GM18502 (cell line): Measurements from ENCODE around the gene ASIC4.

Experiments
- ATAC-seq: cut with Tn5 transposase; IDR thresholded peaks from one replicate; pipeline ENCODE4 v1.9.1; 2021; ENCODE audit warnings: mild to moderate bottlenecking; ENCODE audit not compliant: unreplicated experiment, poor library complexity

ASIC4 gene

DNA sequence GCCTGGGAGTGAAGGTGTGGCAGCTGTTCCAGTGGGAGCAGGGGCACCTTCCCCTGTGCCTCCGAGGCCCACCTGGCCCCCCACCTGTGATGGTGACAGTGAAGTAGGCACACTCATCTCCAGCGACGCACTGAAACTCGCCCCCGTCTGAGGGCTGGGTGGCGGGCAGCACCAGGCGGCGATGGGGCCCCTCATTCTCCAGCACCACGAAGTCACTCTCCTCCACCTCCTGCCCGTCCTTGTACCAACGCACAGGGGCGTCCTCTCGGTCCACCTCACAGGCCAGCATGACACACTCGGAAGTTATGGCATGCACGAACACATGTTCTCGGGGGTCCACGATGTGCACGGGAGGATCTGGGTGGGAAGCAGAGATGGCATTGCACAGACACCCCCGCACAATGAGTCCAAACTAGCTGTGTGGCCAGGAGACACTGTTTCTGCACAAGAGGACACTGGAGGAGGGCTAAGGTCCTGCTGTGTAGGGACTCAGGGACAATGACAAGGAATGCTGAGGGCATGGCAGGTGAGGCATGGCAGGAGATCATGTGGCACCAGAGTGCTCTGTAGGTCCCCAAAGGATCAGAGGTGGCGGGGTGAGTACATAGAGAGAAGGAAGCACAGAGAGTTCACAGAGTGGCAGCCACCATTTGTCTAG is 49.1 kb downstream of the ASIC4 start:
- ATAC-seq = no peak

DNA sequence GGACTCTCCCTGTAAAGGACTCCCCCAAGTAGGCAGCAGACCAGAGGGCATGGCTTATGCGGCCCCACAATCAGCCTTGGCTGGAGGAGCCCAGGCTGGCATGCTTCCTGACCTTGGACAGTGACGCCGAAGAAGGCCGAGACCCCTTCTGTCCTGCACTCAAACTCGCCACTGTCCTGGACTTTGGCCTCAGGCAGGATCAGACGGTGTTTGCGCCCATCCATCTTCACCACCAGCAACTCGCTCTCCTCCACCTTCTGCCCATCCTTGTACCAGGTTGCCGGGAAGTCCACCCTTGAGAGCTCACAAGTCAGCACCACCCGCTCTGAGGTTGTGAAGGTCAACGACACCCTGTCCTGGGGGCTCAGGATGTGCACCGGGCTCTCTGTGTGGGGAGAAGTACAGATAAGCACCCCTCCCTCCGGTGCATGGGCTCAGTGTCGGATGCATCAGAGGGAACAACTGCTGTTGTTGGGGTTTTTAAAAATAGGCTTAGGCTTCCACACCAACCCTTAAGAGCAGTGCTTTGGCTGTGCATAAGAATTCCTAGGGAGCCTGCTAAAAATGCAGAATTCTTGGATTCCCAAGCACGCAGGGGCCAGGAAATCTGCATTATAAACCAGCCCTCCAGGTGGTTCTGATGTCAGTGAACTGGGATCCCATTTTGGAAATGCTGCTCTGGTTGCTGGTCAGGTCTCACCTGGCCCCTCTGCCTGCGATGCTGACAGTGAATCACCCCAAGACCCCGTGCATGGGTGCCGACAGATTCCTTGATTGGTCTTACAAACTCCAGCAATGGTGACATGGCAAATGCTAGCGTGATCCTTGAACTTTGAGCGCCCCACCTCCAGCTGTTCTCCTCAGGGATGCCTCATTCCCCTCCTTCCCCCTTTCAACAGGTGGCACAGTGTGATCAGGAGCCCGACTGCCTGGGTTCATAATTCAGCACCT is 51.1 kb downstream of the ASIC4 start:
- no peak for ATAC-seq

DNA sequence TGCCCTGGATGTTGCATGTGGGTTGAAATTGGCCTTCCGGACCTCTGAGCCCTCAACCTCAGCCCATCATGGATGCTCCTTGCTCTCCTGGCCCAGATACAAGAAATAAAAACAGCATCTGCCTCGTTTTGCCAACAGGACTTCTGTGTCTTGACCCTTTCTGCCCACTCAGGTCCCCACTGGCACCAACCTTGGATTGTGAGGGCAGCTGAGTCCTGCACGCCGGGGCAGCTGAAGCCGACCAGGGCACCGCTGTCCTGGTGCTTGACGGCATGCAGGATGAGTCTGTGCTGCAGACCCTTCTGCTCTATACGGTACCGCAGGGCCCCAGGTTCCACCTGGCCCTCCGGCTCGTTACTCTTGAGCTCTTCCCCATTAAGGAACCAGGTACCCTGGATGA is 52.4 kb downstream of the ASIC4 start:
- no peak for ATAC-seq

DNA sequence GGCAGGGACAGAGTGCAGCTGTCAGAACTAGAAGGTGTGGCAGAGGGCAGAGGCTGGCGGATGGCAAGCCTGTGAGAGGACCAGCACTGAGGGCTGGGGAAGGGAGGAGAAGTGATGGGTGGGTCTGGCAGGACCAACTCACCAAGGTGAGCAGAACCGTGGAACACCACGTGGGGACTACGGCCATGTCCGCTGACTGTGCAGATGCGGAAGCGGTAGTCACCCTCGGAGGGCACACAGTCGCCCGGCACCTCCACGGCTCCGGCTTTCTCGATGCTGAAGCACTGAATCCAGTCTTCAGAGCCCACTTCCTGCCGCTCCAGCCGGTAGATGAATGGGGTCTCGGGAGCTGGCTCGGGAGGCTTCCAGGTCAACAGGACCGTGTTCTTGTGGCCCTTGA is 52.8 kb downstream of the ASIC4 start:
- ATAC-seq = no peak

DNA sequence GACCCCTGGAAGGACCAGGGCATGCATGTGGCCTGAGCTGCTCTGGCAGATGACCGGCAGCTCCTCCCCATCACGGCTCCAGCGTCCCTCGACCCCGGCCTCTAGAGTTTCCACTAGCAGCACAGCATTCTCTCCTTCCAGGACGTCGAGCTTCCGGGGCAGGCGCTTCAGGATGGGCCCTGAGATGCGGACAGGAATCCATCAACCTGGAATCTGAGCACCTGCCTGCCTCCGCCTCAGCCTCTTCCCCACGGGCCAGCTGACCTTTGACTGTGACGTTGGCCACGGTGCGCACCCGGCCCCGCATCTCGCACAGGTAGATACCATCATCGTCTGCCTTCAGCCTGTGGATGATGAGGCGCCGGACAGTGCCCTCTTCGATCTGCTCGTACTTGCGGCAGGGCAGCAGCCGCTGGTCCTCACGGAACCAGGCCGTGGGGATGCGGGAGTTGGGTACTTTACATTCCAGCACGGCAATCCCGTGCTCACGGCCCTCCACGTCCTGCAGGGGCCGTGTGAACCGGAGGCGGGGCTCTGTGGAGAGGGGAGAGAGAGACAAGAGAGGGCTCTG is 53.6 kb downstream of the ASIC4 start:
- no peak for ATAC-seq

DNA sequence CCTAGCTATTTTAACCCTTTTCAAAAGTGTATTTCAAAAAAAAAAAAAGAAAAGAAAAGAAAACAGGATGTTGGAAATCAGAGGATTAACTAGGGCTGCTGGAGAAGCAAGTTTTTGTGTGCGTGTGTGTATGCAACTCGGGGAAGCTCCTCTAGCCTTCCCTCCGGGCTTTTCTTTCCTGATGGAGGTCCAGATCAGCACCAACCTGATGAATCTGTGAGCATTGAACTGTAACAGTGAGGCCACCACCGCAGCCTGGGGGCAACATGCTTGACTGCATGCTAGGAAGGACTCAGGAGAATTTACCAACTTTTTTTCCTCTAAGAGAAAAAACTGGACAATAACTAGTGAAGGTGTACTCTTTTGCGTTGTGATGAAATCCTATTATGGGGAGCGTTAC is 54.8 kb downstream of the ASIC4 start:
- ATAC-seq = no peak

DNA sequence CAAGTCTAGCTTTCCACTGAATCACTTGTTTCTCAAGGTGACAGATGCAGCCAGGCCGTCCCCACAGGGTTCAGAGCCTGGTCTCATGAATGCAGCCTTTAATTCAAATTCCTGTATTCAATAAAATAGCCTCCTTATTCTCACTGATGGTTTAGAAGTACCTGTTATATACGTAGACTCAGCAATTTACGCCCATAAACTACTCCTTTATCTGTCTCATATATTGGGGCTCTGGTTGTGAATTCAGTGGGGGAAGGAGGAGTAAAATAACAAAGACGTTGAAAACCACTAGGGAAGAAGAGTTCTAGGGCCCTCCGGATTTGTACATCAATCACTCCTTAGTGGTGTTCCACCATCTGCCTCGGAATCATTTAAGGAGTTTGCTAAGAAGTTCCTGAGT is 55.4 kb downstream of the ASIC4 start:
- no peak for ATAC-seq

DNA sequence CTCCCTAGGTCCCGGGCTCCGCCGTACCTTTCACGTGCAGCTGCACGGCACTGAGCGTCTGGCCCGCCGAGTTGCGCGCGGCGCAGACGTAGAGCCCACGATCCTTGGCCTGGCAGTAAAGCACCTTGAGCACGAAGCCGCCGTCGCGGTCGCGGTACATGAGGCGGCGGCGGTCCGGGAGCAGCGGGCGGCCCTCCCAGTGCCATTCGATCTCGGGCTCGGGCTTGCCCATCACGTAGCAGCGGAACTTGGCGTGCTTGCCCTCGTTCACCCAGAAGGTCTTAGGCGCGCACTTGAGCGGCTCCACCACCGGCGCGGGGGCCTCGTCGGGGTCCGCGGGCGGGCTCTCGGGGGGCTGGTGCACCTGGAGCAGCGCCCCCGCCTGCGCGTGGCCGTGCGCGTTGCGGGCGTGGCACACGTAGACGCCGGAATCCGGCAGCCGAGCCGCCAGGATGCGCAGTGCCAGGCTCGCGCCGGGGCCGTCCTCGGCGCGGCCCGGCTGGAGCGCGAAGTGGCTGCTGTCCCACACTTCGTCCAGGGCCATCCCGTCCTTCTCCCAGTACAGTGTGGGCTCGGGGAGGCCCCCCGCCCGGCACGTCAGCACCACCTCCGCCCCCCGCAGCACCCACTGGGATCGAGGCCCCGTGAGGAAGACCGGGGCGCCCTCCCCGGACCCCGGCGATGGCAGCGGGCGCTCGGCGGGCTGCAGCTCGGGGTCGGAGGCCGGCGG is 56.1 kb downstream of the ASIC4 start:
- no peak for ATAC-seq

DNA sequence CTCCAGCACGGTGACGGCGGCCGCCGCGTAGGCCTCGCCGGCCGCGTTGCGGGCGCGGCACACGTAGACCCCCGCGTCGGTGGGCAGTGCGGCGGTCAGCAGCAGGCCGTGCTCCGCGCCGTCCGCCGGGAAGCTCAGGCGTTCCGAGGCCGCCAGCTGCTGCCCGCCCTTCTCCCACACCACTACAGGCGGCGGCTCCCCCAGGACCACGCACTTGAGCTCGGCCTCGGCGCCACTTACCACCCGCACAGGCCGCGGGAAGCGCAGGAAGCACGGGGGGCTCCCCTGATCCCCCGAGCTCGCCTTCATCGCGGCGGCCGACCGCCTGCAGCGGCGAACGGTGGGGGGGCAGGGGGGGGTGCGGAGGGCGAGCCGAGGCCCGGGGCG is 56.6 kb downstream of the ASIC4 start:
- no peak for ATAC-seq

DNA sequence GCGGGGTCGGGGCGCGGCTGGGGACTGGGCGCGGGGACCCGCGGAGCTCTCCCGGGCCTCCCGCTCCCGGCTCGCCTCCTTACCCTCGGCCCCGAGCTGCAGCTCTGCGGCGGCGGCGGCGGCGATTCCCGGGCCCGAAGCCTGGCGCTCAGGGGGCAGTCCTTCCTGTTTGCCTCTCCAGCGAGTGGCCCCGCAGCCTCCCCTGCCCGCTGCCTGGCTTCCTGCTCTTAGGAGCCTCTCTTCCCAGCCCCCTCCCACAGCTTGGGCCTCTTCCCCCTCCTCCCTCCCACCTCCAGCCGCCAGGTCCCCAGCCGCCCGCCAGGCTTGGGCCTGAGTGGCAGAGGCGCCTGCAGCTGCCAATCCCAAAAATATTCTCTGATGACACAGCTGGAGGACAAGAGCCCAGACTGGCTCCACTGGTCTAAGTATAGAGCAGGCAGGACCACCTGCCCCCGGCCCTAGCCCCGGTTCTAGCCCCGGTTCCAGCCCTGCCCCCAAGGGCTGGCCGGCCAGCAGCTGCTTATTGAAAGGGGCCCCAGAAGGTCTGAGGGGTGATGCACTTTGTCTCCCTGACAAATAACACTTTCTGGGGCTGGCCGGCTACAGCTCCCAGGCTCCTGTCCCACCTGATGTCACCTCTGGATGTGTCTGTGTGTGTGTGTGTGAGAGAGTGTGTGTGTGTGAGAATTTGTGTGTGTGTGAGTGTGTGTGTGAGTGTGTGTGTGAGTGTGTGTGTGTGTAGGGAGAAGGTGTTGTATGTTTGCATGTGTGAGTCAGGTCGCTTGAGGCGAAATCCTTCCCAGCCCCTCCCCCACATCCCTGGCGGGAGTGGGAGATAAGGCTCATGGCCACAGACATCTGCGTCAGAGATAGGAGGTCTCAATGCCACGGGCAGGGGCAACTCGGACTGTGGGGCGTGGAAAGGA is 57.3 kb downstream of the ASIC4 start, which contains the start of gene OBSL1:
OBSL1 (minus strand) TSS at position 229 of the 926 bp plus-strand sequence. CDS start 307 bp downstream, outside the sequence.
- ATAC-seq = no peak

DNA sequence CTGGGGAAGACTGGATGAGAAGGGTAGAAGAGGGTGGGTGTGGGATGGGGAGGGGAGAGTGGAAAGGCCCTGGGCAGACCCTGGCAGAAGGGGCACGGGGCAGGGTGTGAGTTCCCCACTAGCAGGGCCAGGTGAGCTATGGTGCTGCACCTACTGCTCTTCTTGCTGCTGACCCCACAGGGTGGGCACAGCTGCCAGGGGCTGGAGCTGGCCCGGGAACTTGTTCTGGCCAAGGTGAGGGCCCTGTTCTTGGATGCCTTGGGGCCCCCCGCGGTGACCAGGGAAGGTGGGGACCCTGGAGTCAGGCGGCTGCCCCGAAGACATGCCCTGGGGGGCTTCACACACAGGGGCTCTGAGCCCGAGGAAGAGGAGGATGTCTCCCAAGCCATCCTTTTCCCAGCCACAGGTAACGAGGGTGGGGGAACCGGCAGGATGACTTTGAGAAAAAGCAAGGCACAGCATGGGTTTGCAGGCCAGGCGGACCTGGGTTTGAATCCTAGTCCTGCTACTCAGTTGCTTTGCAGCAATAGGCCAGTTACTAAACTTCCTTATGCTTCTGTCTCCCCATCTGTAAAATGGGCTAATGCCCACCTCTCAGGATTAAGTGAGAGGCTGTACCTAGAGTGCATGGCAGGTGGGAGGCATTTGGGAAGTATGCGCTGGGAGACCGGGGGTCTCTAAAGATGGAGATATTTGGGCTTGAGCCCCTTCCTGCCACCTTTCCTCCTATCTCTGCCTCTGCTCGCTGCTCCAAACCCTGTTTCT is 58.1 kb downstream of the ASIC4 start, which contains the start of gene INHA:
INHA (plus strand) TSS at position 74 of the 765 bp plus-strand sequence; CDS start at position 139, 65 bp downstream.
- no peak for ATAC-seq

DNA sequence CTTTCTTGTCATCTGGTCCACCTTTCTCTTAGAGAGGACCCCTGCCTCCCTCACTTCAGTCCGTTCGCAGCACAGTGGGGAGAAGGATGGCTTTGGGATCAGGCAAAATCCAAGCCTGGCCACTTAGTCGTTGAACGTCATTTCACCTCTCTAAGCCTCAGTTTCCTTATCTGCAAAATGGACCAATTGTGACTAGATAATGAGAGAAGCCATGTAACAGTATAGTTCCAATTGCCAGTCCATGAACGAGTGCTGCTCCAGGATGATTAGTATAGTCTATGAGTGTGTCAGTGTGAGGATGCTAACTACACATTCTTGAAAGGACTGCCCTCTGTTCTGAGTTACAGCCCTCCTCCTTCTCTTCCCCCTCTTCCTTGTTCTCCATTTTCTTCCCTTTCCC is 58.9 kb downstream of the ASIC4 start:
- no peak for ATAC-seq

DNA sequence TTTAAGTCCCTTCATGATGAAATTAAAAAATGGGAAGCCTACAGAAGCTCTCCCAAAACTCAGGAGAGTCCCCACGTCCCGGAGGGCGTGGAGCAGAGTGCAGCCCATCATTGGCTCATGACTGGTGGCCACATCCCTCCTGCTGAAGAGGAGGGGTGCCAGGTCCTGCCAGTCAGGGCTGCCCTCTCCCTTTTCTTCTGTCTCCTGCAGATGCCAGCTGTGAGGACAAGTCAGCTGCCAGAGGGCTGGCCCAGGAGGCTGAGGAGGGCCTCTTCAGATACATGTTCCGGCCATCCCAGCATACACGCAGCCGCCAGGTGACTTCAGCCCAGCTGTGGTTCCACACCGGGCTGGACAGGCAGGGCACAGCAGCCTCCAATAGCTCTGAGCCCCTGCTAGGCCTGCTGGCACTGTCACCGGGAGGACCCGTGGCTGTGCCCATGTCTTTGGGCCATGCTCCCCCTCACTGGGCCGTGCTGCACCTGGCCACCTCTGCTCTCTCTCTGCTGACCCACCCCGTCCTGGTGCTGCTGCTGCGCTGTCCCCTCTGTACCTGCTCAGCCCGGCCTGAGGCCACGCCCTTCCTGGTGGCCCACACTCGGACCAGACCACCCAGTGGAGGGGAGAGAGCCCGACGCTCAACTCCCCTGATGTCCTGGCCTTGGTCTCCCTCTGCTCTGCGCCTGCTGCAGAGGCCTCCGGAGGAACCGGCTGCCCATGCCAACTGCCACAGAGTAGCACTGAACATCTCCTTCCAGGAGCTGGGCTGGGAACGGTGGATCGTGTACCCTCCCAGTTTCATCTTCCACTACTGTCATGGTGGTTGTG is 60.4 kb downstream of the ASIC4 start:
- ATAC-seq = no peak

DNA sequence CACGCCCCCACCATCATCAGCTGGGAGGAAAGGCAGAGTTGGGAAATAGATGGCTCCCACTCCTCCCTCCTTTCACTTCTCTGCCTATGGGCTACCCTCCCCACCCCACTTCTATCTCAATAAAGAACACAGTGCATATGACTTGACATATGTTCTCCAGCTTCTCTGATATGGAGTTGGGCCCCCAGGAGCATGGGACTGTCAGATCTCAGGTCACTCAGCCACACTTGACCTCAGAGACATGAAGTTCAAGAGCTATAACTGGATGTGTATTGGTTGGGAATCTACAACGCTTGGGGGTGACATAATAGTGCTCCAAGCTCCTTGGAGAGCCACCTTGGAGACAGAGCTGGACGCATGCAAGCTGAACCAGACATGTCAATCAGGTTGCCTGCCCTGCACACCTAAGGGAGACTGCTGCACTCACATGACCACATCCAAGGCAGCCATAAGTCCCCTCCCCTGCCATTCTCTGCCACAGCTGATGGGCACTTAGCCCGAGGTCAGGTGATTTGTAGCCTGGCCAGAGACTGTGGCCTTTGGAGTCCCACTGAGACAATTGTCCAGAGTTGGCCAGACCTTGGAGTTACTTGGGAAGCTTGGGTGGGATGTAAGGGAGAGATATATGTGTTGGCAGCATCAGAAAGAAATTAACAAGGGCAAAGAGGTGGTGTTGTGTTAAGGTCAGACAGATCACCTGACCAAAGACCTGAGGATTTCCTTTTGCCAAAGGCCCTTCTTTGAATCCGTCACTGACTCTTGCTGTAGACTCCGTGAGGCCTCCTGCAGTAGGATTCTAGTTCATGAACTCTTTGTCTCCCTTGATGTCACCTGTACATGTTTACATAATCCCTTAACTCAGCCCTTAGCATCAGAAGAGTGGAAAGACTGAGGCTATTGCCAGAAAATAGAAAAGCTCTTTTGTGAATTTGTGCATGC is 61.6 kb downstream of the ASIC4 start:
- ATAC-seq = no peak

DNA sequence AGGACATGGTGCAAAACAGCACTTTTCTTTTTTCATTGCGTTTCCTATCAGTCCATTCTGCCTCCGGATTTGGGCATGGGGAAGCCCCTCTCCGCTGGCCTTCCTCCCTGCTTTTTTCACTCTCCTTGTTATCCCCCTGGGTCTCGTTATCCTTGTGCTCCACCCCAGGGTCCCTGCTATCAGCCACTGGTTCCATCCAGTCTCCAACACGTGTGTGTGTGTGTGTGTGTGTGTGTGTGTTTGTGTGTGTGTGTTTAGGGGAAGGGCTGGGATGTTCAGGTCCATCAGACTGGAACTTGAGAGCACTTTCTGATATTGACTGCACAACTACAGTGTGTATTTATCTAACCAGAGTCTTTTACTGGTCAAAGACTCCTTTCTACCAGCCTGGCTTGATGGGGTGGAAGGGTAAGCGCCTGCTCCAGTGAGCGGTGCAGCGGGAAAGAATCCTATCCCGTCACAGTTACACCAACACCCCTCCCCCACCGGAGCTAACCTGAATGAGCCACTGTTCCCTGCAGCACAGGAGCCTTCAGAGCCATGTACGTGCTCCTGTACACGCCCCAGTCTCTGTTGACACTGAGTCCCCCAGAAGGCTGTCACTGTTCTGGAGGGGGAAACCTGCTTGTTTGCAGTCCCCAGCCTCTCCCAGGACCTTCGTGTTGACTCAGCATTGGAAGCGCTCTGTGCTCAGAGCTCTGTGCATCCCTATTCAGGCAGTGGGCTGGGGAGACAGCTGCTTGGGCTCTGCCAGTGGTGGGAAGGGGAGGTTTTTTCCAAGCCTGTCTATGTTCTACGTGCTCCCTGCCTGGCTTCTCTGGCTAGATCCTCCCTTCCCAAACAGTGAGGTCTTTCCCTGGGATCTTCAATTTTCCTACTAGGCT is 62.5 kb downstream of the ASIC4 start:
- ATAC-seq = no peak
